Erythroblast (primary cell): ENCODE data around the gene RAD50.

Source experiments
- GATA1 ChIP-seq: IDR thresholded peaks from 2 replicates; pipeline ENCODE4 v1.6.1; 2011; ENCODE audit warnings: low read depth, mild to moderate bottlenecking, control low read depth, low read length, moderate library complexity
- POLR2A ChIP-seq: IDR thresholded peaks from 2 replicates; pipeline ENCODE4 v1.6.1; 2011; ENCODE audit warnings: mild to moderate bottlenecking, low read length

GRCh38 chr5:132661231-132662003 is 104.6 kb downstream of the RAD50 start:
- TF ChIP-seq POLR2A (no peak), GATA1 (no peak)
